SK-N-SH treated with all-trans-retinoic acid at 6 μM for 48 hours (cell line): Measurements from ENCODE around the gene TMEM212.
"Not testable (repeated sequence)": the region's sequence is repeated elsewhere in the genome, so short reads cannot be mapped to it uniquely, and the experiment has no call there.

ENCODE experiments used
- ATAC-seq: fragments of 200-7000 bp; cut with Tn5 transposase; 3 replicates; pipeline ENCODE4 v1.9.1; 2020; ENCODE audit warnings: mild to moderate bottlenecking, moderate library complexity
- BACH2 ChIP-seq: fragments of 250-450 bp; sonication (Bioruptor Pico); IDR thresholded peaks from 2 replicates; pipeline ENCODE4 v1.9.0; 2021; ENCODE audit warnings: mild to moderate bottlenecking, borderline replicate concordance
- CSDC2 ChIP-seq: fragments of 250-450 bp; sonication (Bioruptor Pico); IDR thresholded peaks from 2 replicates; pipeline ENCODE4 v1.5.0; 2020; ENCODE audit warnings: mild to moderate bottlenecking, moderate library complexity
- ESRRG ChIP-seq: fragments of 250-450 bp; sonication (Bioruptor Pico); IDR thresholded peaks from 2 replicates; pipeline ENCODE4 v1.6.1; 2021; ENCODE audit warnings: mild to moderate bottlenecking
- GLIS3 ChIP-seq: fragments of 250-450 bp; sonication (Bioruptor Pico); IDR thresholded peaks from 2 replicates; pipeline ENCODE4 v1.5.0; 2020; ENCODE audit warnings: mild to moderate bottlenecking, moderate library complexity
- ISL1 ChIP-seq: fragments of 250-450 bp; sonication (Bioruptor Pico); IDR thresholded peaks from 2 replicates; pipeline ENCODE4 v2.1.2; 2022; ENCODE audit warnings: mild to moderate bottlenecking, moderate library complexity
- OSR1 ChIP-seq: fragments of 250-450 bp; sonication (Bioruptor Pico); IDR thresholded peaks from 2 replicates; pipeline ENCODE4 v1.8.0; 2022; ENCODE audit warnings: moderate library complexity, mild to moderate bottlenecking, inconsistent platforms
- POU6F1 ChIP-seq: fragments of 250-450 bp; sonication (Bioruptor Pico); IDR thresholded peaks from 2 replicates; pipeline ENCODE4 v1.8.0; 2021; ENCODE audit warnings: low read depth, mild to moderate bottlenecking, moderate library complexity, borderline replicate concordance
- PPARA ChIP-seq: fragments of 250-450 bp; sonication (Bioruptor Pico); IDR thresholded peaks from 2 replicates; pipeline ENCODE4 v1.5.0; 2020; ENCODE audit warnings: mild to moderate bottlenecking, borderline replicate concordance
- TCF4 ChIP-seq: fragments of 250-450 bp; sonication (Bioruptor Pico); IDR thresholded peaks from 2 replicates; pipeline ENCODE4 v1.8.0; 2021; ENCODE audit warnings: mild to moderate bottlenecking, moderate library complexity, borderline replicate concordance
- TOX ChIP-seq: fragments of 250-450 bp; sonication (Bioruptor Pico); IDR thresholded peaks from 2 replicates; pipeline ENCODE4 v1.8.0; 2021; ENCODE audit warnings: mild to moderate bottlenecking, moderate library complexity, borderline replicate concordance
- ZFP3 ChIP-seq: fragments of 250-450 bp; sonication (Bioruptor Pico); IDR thresholded peaks from 2 replicates; pipeline ENCODE4 v1.5.0; 2020; ENCODE audit warnings: mild to moderate bottlenecking, moderate library complexity
- ZFP30 ChIP-seq: fragments of 450-650 bp; formaldehyde crosslinking; IDR thresholded peaks from 2 replicates; pipeline ENCODE4 v1.5.0; 2022; ENCODE audit warnings: mild to moderate bottlenecking, moderate library complexity
- ZNF565 ChIP-seq: fragments of 450-650 bp; formaldehyde crosslinking; conservative IDR thresholded peaks from 2 replicates; pipeline ENCODE4 v1.5.0; 2020; ENCODE audit warnings: low read depth, mild to moderate bottlenecking, moderate library complexity
- ZNF70 ChIP-seq: fragments of 450-650 bp; formaldehyde crosslinking; IDR thresholded peaks from 2 replicates; pipeline ENCODE4 v1.5.0; 2020; ENCODE audit warnings: mild to moderate bottlenecking, moderate library complexity
- ZNF8 ChIP-seq: fragments of 450-650 bp; formaldehyde crosslinking; IDR thresholded peaks from 2 replicates; pipeline ENCODE4 v1.5.0; 2020; ENCODE audit warnings: mild to moderate bottlenecking, moderate library complexity
- TF ChIP-seq, protein P1 (sequence below): fragments of 250-450 bp; sonication (Bioruptor Pico); IDR thresholded peaks from 2 replicates; pipeline ENCODE4 v1.8.0; 2020; ENCODE audit warnings: mild to moderate bottlenecking, moderate library complexity, borderline replicate concordance
- TF ChIP-seq, protein P2 (sequence below): fragments of 250-450 bp; sonication (Bioruptor Pico); IDR thresholded peaks from 2 replicates; pipeline ENCODE4 v1.5.1; 2021; ENCODE audit warnings: mild to moderate bottlenecking, moderate library complexity
- TF ChIP-seq, protein P3 (sequence below): fragments of 250-450 bp; sonication (Bioruptor Pico); IDR thresholded peaks from 2 replicates; pipeline ENCODE4 v1.5.0; 2020; ENCODE audit warnings: mild to moderate bottlenecking, moderate library complexity

The TMEM212 gene

GRCh38 chr3:171850320-171850959, 7.3 kb downstream of the TMEM212 start:
- peak; percentile 48 for ATAC-seq
- TF ChIP-seq ISL1 (peak; percentile 64), OSR1 (no peak)

DNA sequence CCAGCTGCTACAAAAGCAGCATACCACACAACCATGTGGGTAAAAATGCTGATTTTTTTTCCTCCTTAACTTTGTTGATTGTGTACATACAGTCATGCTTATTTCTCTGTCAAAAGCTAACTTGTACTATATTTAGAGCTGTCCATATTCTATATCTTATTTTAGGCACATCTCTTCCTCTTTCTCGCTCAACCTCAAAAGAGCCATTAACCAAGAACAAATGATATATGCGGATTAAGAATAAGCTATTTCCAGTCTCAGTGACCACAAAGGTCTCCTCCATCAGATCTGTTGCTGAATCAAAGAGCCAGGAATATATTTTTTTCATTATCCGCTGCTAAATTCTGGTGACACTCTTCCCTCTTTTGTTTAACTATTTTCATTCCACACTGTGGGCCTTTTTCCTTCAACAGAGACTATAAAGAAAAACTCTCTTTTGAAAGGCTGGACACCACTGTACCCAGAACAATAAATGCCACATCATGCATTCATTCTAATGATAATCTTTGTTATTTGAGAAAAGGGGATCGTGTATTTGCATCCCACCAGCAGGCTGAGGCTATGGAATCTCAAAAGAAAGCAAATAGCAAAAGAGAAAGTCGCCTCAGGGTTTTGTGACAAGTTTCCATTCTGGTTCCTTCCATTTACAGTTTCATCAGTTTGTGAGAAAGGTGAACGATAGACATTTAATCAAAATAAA, 8.0 kb downstream of the TMEM212 start:
- no peak for ATAC-seq
- TF ChIP-seq ZNF70 (CRISPR knock-in tag) (no peak), ZFP30 (CRISPR knock-in tag) (no peak), CSDC2 (CRISPR knock-in tag) (no peak), TCF4 (no peak), GLIS3 (CRISPR knock-in tag) (no peak), ISL1 (no peak), POU6F1 (CRISPR knock-in tag) (no peak), BACH2 (CRISPR knock-in tag) (no peak), PPARA (no peak), ZNF8 (CRISPR knock-in tag) (no peak), ZNF565 (no peak), ESRRG (CRISPR knock-in tag) (no peak), ZFP3 (CRISPR knock-in tag) (no peak)
- TF ChIP-seq, protein P1, sequence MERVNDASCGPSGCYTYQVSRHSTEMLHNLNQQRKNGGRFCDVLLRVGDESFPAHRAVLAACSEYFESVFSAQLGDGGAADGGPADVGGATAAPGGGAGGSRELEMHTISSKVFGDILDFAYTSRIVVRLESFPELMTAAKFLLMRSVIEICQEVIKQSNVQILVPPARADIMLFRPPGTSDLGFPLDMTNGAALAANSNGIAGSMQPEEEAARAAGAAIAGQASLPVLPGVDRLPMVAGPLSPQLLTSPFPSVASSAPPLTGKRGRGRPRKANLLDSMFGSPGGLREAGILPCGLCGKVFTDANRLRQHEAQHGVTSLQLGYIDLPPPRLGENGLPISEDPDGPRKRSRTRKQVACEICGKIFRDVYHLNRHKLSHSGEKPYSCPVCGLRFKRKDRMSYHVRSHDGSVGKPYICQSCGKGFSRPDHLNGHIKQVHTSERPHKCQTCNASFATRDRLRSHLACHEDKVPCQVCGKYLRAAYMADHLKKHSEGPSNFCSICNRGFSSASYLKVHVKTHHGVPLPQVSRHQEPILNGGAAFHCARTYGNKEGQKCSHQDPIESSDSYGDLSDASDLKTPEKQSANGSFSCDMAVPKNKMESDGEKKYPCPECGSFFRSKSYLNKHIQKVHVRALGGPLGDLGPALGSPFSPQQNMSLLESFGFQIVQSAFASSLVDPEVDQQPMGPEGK (CRISPR knock-in tag), result no peak
- TF ChIP-seq, protein P2, sequence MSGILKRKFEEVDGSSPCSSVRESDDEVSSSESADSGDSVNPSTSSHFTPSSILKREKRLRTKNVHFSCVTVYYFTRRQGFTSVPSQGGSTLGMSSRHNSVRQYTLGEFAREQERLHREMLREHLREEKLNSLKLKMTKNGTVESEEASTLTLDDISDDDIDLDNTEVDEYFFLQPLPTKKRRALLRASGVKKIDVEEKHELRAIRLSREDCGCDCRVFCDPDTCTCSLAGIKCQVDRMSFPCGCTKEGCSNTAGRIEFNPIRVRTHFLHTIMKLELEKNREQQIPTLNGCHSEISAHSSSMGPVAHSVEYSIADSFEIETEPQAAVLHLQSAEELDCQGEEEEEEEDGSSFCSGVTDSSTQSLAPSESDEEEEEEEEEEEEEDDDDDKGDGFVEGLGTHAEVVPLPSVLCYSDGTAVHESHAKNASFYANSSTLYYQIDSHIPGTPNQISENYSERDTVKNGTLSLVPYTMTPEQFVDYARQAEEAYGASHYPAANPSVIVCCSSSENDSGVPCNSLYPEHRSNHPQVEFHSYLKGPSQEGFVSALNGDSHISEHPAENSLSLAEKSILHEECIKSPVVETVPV (CRISPR knock-in tag), result no peak
- TF ChIP-seq, protein P3, sequence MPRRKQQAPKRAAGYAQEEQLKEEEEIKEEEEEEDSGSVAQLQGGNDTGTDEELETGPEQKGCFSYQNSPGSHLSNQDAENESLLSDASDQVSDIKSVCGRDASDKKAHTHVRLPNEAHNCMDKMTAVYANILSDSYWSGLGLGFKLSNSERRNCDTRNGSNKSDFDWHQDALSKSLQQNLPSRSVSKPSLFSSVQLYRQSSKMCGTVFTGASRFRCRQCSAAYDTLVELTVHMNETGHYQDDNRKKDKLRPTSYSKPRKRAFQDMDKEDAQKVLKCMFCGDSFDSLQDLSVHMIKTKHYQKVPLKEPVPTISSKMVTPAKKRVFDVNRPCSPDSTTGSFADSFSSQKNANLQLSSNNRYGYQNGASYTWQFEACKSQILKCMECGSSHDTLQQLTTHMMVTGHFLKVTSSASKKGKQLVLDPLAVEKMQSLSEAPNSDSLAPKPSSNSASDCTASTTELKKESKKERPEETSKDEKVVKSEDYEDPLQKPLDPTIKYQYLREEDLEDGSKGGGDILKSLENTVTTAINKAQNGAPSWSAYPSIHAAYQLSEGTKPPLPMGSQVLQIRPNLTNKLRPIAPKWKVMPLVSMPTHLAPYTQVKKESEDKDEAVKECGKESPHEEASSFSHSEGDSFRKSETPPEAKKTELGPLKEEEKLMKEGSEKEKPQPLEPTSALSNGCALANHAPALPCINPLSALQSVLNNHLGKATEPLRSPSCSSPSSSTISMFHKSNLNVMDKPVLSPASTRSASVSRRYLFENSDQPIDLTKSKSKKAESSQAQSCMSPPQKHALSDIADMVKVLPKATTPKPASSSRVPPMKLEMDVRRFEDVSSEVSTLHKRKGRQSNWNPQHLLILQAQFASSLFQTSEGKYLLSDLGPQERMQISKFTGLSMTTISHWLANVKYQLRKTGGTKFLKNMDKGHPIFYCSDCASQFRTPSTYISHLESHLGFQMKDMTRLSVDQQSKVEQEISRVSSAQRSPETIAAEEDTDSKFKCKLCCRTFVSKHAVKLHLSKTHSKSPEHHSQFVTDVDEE (CRISPR knock-in tag), result no peak

DNA sequence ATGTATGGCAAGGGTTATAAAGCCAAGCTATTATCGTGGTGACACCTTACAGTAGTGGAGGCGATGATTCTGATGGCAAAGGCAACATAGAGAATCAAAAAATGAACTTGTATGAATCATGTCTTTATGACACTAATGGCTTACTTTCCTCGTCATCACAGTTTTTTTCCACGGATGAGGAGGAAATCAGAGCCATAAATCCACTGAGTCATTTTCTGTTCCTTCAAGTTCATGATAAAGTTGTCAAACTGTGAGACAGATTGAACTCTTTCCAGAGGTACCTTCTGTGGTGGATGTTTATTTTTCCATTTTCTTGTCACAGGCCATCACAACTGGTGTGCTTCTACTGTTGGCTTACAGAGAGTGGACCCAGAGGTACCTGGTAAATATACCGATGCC, 8.5 kb downstream of the TMEM212 start:
- TF ChIP-seq ZNF70 (CRISPR knock-in tag), result no peak
- TF ChIP-seq ISL1, result peak; percentile 92
- peak; percentile 90; the same call in 1 of the 2 replicates for TF ChIP-seq TOX (CRISPR knock-in tag)
- no peak for ATAC-seq

GRCh38 chr3:171854649-171855305, 11.6 kb downstream of the TMEM212 start:
- no peak for TF ChIP-seq TCF4
- TF ChIP-seq ZNF8 (CRISPR knock-in tag), result no peak
- TF ChIP-seq ISL1, result no peak
- TF ChIP-seq PPARA, result no peak
- ATAC-seq, result no peak

DNA sequence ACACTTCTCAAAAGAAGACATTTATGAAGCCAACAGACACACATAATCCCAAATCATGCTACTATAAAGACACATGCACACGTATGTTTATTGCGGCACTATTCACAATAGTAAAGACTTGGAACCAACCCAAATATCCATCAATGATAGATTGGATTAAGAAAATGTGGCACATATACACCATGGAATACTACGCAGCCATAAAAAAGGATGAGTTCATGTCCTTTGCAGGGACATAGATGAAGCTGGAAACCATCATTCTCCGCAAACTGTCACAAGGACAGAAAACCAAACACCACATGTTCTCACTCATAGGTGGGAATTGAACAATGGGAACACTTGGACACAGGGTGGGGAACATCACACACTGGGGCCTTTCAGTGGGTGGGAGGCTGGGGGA, 15.6 kb downstream of the TMEM212 start:
- not testable (repeated sequence) for ATAC-seq
